K562 (cell line): ENCODE data around the gene MYO7A.

ENCODE experiments used
- EP300 ChIP-seq: IDR thresholded peaks from 2 replicates; pipeline ENCODE4 v1.6.1; 2012; ENCODE audit warnings: low read length, improper control_type of control experiment
- TF ChIP-seq, protein P1 (sequence below), 3 experiments: IDR thresholded peaks in 2 of 3; conservative IDR thresholded peaks in 1 of 3; 2 replicates each; pipeline ENCODE4 v1.5.1; 2011 to 2012; ENCODE audit warnings: low read length in 3 of 3, mild to moderate bottlenecking in 3 of 3, control low read depth in 2 of 3, improper control_type of control experiment in 1 of 3, inconsistent platforms in 1 of 3, low read depth in 1 of 3, mixed read lengths in 1 of 3, moderate library complexity in 1 of 3; ENCODE audit not compliant: insufficient read depth in 2 of 3

DNA sequence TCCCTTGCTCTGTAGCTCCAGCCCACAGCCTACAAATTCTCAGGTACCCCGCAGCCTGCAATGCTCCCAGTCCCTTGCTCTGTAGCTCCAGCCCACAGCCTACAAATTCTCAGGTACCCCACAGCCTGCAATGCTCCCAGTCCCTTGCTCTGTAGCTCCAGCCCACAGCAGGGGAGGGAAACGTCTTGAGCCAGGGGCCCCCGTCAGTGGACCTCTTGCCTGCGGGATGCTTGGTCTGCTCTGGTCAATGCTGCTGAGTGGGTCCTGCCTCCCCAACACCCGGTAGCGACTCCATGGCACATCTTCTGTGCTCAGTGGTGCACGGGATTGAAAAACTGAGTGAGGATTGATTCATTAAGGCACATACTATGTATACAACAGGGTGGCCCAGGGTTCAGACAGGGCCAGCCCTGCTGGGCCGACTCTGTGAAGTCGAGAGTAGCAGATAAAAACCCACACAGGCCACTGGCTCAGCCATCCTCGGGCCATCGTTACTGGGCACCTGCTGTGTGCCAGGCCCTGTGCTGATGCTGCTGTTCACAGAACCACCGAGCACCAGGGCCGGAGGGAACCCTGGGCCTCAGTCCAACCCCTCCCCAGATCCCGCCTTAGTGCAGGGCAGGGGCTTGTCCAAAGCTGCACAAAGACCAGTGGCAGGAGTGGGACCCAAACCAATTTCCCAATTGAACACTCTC is 69.7 kb downstream of the MYO7A start:
- TF ChIP-seq EP300 = no peak
- TF ChIP-seq, protein P1, sequence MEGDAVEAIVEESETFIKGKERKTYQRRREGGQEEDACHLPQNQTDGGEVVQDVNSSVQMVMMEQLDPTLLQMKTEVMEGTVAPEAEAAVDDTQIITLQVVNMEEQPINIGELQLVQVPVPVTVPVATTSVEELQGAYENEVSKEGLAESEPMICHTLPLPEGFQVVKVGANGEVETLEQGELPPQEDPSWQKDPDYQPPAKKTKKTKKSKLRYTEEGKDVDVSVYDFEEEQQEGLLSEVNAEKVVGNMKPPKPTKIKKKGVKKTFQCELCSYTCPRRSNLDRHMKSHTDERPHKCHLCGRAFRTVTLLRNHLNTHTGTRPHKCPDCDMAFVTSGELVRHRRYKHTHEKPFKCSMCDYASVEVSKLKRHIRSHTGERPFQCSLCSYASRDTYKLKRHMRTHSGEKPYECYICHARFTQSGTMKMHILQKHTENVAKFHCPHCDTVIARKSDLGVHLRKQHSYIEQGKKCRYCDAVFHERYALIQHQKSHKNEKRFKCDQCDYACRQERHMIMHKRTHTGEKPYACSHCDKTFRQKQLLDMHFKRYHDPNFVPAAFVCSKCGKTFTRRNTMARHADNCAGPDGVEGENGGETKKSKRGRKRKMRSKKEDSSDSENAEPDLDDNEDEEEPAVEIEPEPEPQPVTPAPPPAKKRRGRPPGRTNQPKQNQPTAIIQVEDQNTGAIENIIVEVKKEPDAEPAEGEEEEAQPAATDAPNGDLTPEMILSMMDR (IDR thresholded peaks at IDR 0.05 in 2 of 3, conservative IDR thresholded peaks at IDR 0.05 in 1 of 3; ENCODE audit: insufficient read depth in 2 of 3, low read depth in 1 of 3, low read length in 3 of 3) = no peak
